Retina (tissue), 1 donor: ENCODE results near the gene SERINC4.
A peak's percentile ranks its signal among the peaks of the same experiment; 100 is the strongest.
"Not testable (repeated sequence)": the region's sequence is repeated elsewhere in the genome, so short reads cannot be mapped to it uniquely, and the experiment has no call there.

Experiments
- DNase-seq: peaks from one replicate; pipeline ENCODE4 v3.0.0-alpha.2; 2016

Gene SERINC4

GRCh38 chr15:43799945-43800285, at the start of gene SERINC4:
Gene SERINC4 (minus strand): TSS chr15:43800220. CDS start chr15:43799986, 234 bp downstream.
- no peak for DNase-seq

- no peak for DNase-seq
Measured at GRCh38 chr15:43845421-43845820, 45.4 kb upstream of the SERINC4 start.

GRCh38 chr15:43832485-43832884, 32.5 kb upstream of the SERINC4 start:
- not testable (repeated sequence) for DNase-seq

- DNase-seq, result not testable (repeated sequence)
Measured at GRCh38 chr15:43831519-43832052, 31.6 kb upstream of the SERINC4 start.

- not testable (repeated sequence) for DNase-seq
Measured at GRCh38 chr15:43830691-43831275, 30.8 kb upstream of the SERINC4 start.

- DNase-seq, result not testable (repeated sequence)
Measured at GRCh38 chr15:43829951-43830540, 30.0 kb upstream of the SERINC4 start.

GRCh38 chr15:43828061-43828657, 28.1 kb upstream of the SERINC4 start:
- peak; percentile 2 for DNase-seq

- DNase-seq, result peak; percentile 86
Measured at GRCh38 chr15:43826508-43827341, 26.7 kb upstream of the SERINC4 start, which contains the start of gene WDR76. Gene WDR76 (plus strand): TSS chr15:43827002. CDS start chr15:43827033, 31 bp downstream.

- no peak for DNase-seq
Measured at GRCh38 chr15:43826029-43826507, 26.0 kb upstream of the SERINC4 start.

GRCh38 chr15:43825305-43825704, 25.3 kb upstream of the SERINC4 start:
- not testable (repeated sequence) for DNase-seq

GRCh38 chr15:43824302-43825246, 24.6 kb upstream of the SERINC4 start, which contains the start of gene MFAP1:
Gene MFAP1 (minus strand): TSS chr15:43824690. CDS start chr15:43824569, 121 bp downstream.
- peak; percentile 94 for DNase-seq

- DNase-seq, result no peak
Measured at GRCh38 chr15:43821505-43821904, 21.5 kb upstream of the SERINC4 start.

- not testable (repeated sequence) for DNase-seq
Measured at GRCh38 chr15:43815064-43815463, 15.0 kb upstream of the SERINC4 start.

GRCh38 chr15:43808960-43809678, 9.1 kb upstream of the SERINC4 start:
- no peak for DNase-seq

GRCh38 chr15:43808435-43808950, 8.5 kb upstream of the SERINC4 start:
- DNase-seq, result no peak

- not testable (repeated sequence) for DNase-seq
Measured at GRCh38 chr15:43802676-43803075, 2.7 kb upstream of the SERINC4 start.

GRCh38 chr15:43800286-43801141, 494 bp upstream of the SERINC4 start, which contains the start of gene HYPK:
Gene HYPK (plus strand): TSS chr15:43800599. CDS start chr15:43800623, 24 bp downstream.
- peak; percentile 94 for DNase-seq

- DNase-seq, result no peak
Measured at GRCh38 chr15:43799209-43799944, 643 bp downstream of the SERINC4 start.

- no peak for DNase-seq
Measured at GRCh38 chr15:43796566-43796965, 3.5 kb downstream of the SERINC4 start.
